Measurements from ENCODE around the gene OR51B4.
"Not testable (repeated sequence)": the region's sequence is repeated elsewhere in the genome, so short reads cannot be mapped to it uniquely, and the experiment has no call there.

Gene OR51B4

DNA sequence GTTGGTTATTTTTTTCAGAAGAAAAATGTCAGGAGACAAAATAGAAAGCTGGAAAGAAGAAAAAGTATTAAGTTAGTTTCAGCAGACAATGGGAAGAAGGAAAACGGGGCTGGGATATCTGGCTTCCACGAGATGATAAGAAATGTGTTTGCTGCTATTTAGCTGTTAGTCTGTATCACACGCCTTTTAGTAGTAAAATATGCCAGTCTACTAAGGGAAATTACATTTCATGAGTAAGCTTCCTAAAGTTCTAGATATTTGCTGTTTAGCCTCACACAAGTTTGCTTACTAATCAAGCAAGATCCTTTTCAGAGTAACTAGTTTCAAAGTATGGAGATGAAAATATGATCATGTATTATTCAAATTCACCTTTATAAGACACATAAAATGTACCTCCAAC, 1.5 kb downstream of the OR51B4 start:
- TF ChIP-seq, protein P1, sequence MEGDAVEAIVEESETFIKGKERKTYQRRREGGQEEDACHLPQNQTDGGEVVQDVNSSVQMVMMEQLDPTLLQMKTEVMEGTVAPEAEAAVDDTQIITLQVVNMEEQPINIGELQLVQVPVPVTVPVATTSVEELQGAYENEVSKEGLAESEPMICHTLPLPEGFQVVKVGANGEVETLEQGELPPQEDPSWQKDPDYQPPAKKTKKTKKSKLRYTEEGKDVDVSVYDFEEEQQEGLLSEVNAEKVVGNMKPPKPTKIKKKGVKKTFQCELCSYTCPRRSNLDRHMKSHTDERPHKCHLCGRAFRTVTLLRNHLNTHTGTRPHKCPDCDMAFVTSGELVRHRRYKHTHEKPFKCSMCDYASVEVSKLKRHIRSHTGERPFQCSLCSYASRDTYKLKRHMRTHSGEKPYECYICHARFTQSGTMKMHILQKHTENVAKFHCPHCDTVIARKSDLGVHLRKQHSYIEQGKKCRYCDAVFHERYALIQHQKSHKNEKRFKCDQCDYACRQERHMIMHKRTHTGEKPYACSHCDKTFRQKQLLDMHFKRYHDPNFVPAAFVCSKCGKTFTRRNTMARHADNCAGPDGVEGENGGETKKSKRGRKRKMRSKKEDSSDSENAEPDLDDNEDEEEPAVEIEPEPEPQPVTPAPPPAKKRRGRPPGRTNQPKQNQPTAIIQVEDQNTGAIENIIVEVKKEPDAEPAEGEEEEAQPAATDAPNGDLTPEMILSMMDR (IDR thresholded peaks at IDR 0.05; ENCODE audit: low read depth, low read length): no peak
- Histone ChIP-seq H3K27me3 (ENCODE audit: insufficient read depth, low read depth, severe bottlenecking) (peaks cover 76% of the 10 kb centered on the region), H3K27ac (no peak overlapping the region), H3K36me3 (no peaks in the 10 kb centered on the region), H3K4me3 (ENCODE audit: low read depth, low read length) (no peak overlapping the region), H3K9me3 (ENCODE audit: severe bottlenecking) (no peaks in the 10 kb centered on the region)
- no peak for DNase-seq

DNA sequence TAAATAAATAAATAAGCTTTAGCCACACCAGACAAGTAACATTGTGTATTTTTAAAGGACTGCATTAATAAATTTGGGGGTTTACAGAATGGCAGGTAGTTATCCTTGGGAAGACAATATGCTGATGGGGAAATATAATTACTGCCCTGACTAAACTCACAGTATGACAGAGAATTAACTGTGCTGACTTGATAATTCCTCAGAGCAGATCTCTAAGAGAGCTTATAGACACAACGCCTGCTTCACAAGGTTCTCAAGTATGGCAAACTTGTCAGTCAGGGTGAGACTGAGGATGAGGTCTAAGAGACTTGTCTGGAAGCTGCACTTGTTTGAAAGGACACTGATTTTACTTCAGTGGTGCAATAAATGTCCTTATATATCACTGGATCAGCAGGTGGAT, 3.3 kb downstream of the OR51B4 start:
- no peak for DNase-seq
- H3K4me3 ChIP-seq (ENCODE audit: low read depth, low read length): no peak overlapping the region
- H3K9me3 ChIP-seq (ENCODE audit: severe bottlenecking): no peaks in the 10 kb centered on the region
- TF ChIP-seq, protein P1 (IDR thresholded peaks at IDR 0.05; ENCODE audit: low read depth, low read length): no peak
- H3K27ac ChIP-seq: no peak overlapping the region
- peaks cover 70% of the 10 kb centered on the region for H3K27me3 ChIP-seq (ENCODE audit: insufficient read depth, low read depth, severe bottlenecking)
- no peaks in the 10 kb centered on the region for H3K36me3 ChIP-seq

DNA sequence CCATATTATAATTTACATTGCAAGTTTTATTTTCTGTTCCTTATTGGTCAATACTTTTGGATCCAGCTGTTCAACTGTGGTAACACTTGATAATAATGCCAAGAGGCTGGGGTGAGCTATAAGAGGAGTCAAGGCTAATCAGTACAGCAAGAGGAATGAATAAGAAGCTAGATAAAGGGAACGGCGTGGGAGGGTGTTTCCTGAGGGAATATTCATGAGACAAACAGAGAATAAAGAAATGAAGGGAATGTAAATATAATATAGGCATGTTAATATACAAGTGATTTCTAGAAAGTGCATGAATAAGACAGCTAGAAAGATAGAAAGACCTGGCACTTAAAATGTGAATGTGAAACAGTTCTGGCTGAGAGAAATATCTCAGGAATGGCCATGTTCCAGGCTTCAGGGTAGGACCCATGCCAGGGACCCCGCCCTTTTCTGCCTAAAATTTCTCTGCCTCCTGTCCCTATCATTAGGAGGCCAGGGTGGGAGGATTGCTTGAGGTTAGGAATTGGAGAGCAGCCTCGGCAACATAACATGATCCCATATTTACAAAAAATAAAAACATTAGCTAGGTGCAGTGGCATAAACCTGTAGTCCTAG, 3.9 kb downstream of the OR51B4 start:
- H3K4me3 ChIP-seq (ENCODE audit: low read depth, low read length): no peak overlapping the region
- TF ChIP-seq, protein P1 (IDR thresholded peaks at IDR 0.05; ENCODE audit: low read depth, low read length): no peak
- peaks cover 69% of the 10 kb centered on the region for H3K27me3 ChIP-seq (ENCODE audit: insufficient read depth, low read depth, severe bottlenecking)
- H3K9me3 ChIP-seq (ENCODE audit: severe bottlenecking): no peaks in the 10 kb centered on the region
- H3K36me3 ChIP-seq: no peaks in the 10 kb centered on the region
- DNase-seq: no peak
- no peak overlapping the region for H3K27ac ChIP-seq

DNA sequence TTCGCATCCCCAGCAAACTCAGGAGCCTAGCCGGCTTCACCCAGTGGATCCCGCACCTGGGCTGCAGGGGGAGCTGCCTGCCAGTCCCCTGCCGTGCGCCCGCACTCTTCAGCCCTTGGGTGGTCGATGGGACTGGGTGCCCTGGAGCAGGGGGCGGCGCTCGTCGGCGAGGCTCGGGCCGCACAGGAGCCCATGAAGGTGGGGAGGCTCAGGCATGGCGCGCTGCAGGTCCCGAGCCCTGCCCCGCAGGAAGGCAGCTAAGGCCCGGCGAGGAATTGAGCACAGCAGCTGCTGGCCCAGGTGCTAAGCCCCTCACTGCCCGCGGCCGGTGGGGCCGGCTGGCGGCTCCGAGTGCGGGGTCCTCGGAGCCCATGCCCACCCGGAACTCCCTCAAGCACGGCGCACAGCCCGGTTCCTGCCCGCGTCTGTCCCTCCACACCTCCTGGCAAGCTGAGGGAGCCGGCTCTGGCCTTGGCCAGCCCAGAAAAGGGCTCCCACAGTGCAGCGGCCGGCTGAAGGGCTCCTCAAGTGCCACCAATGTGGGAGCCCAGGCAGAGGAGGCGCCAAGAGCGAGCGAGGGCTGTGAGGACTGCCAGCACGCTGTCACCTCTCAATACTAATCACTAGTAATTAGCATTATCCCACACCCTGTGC, 7.3 kb downstream of the OR51B4 start:
- peaks cover 64% of the 10 kb centered on the region for H3K27me3 ChIP-seq (ENCODE audit: insufficient read depth, low read depth, severe bottlenecking)
- H3K9me3 ChIP-seq (ENCODE audit: severe bottlenecking); H3K4me3 ChIP-seq (ENCODE audit: low read depth, low read length); DNase-seq; H3K27ac ChIP-seq; H3K36me3 ChIP-seq: not testable (repeated sequence)

DNA sequence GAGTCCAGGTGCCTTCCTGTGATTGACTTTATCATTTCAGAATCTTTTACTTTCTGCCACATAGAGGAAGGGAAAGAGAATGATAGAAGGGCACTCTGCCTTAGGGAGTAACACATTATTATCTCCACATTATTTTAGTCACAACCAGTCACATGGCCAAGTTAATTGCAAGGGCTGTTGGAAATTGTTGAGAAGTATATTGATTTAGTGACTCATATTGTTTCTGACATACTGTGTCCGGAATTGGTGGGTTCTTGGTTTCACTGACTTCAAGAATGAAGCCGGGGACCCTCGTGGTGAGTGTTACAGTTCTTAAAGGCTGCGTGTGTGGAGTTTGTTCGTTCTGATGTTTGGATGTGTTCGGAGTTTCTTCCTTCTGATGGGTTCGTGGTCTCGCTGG, 8.7 kb downstream of the OR51B4 start:
- TF ChIP-seq, protein P1 (IDR thresholded peaks at IDR 0.05; ENCODE audit: low read depth, low read length): no peak
- Histone ChIP-seq H3K27ac (no peak overlapping the region), H3K4me3 (ENCODE audit: low read depth, low read length) (no peak overlapping the region)

DNA sequence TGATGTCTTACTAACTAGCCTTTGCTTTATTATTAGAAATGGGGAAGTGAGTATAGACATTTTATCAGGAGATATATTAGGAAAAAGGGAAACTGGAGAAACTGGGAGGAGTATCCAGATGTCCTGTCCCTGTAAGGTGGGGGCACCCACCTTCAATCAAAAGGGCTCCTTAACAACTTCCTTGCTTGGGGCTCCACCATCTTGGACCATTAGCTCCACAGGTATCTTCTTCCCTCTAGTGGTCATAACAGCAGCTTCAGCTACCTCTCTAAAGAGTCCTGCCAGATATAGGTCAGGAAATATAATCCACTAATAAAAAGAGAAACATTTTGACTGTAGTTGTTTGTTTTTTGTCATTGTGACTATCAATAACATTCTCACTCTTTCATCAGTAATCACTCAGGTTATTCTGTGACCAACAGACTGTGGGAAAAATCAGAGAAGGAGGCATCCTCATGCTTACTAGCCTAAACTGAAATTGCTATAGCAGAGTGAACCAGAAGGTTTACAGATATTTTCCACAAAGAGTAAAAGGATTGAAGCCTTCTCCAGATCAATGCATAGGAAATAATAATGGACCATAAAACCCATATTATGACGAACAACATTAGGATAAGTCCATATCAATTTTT, 10.4 kb downstream of the OR51B4 start:
- Histone ChIP-seq H3K27me3 (ENCODE audit: insufficient read depth, low read depth, severe bottlenecking) (peaks cover 61% of the 10 kb centered on the region), H3K36me3 (no peaks in the 10 kb centered on the region), H3K27ac (no peak overlapping the region), H3K9me3 (ENCODE audit: severe bottlenecking) (no peaks in the 10 kb centered on the region), H3K4me3 (ENCODE audit: low read depth, low read length) (no peak overlapping the region)
- TF ChIP-seq, protein P1 (IDR thresholded peaks at IDR 0.05; ENCODE audit: low read depth, low read length): peak; percentile 31; the same call in 1 of the 2 replicates
- DNase-seq: no peak

More for the DNA sequence above, 8.7 kb downstream of the OR51B4 start:
- no peak for DNase-seq
- no peaks in the 10 kb centered on the region for H3K36me3 ChIP-seq
- no peaks in the 10 kb centered on the region for H3K9me3 ChIP-seq (ENCODE audit: severe bottlenecking)
- H3K27me3 ChIP-seq (ENCODE audit: insufficient read depth, low read depth, severe bottlenecking): peaks cover 62% of the 10 kb centered on the region
